GM21360 (cell line): ENCODE data around the gene INHBE.
"Not testable (repeated sequence)": the region's sequence is repeated elsewhere in the genome, so short reads cannot be mapped to it uniquely, and the experiment has no call there.

ENCODE experiments used
- ATAC-seq: cut with Tn5 transposase; IDR thresholded peaks from one replicate; pipeline ENCODE4 v1.9.1; 2021; ENCODE audit warnings: mild to moderate bottlenecking, moderate library complexity; ENCODE audit not compliant: unreplicated experiment

INHBE gene, protein sequence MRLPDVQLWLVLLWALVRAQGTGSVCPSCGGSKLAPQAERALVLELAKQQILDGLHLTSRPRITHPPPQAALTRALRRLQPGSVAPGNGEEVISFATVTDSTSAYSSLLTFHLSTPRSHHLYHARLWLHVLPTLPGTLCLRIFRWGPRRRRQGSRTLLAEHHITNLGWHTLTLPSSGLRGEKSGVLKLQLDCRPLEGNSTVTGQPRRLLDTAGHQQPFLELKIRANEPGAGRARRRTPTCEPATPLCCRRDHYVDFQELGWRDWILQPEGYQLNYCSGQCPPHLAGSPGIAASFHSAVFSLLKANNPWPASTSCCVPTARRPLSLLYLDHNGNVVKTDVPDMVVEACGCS

DNA sequence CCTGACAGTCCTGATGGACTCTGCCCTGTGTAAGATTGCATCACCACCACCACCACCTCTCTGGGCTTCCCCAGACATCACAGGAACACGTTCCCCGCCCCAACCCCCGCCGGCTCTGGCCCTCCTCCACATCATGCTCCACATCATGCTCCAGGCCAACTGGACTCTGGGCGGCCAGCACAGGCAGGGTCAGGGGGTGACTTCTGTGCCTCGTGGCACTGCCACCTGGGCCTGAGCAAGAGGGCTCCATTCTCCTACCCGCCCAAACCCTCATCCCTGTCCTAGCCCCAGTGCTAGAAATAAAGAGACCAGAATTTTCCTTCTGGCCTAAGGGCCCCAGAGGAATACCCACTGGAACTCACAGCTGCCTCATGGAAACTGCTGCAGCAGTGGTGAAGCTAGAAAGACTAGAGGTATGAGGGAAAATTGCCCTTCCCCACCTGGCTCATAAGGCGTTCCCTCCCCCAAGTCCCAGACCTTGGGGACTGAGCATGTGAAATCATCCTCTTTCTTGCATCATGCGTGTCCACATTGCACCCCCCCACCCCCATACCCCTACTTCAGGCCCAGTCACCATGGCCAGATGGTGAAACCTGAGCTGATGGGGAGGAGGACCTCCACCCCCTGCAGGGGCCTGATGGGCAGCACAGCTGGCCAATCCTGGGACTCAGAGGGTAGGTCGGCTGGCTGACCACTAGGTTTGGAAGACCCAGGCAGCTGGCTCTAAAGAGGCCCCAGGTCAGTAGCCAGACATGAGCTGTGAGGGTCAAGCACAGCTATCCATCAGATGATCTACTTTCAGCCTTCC, at the start of gene INHBE:
TSS of gene INHBE (plus strand) at position 742 of the 808 bp plus-strand sequence. CDS start 230 bp downstream, outside the sequence.
- no peak for ATAC-seq

DNA sequence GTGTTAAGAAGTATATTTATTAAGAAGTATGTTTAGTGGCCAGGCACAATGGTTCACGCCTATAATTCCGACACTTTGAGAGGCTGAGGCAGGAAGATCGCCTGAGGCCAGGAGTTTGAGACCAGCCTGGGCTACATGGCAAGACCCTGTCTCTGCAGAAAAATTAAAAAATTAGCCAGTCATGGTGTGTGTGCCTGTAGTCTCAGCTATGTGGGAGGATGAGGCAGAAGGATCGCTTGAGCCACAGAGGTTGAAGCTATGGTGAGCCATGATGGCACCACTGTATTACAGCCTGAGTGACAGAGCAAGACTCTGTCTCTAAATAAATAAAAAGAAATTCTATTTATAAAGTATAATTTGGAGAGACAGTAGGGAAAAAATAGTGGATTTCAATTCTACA, 44.6 kb upstream of the INHBE start:
- no peak for ATAC-seq

DNA sequence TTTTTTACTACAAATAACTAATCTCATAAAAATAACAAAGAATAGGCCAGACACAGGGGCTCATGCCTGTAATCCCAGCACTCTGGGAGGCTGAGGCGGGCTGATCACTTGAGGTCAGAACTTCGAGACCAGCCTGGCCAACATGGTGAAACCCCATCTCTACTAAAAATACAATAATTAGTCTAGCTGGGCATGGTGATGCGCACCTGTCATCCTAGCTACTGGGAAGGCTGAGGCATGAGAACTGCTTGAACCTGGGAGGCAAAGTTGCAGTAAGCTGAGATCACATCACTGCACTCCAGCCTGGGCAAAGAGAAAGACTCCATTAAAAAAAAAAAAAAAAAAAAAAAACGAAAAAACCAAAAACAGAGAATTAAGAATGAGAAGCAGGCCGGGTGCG, 40.9 kb upstream of the INHBE start:
- not testable (repeated sequence) for ATAC-seq

DNA sequence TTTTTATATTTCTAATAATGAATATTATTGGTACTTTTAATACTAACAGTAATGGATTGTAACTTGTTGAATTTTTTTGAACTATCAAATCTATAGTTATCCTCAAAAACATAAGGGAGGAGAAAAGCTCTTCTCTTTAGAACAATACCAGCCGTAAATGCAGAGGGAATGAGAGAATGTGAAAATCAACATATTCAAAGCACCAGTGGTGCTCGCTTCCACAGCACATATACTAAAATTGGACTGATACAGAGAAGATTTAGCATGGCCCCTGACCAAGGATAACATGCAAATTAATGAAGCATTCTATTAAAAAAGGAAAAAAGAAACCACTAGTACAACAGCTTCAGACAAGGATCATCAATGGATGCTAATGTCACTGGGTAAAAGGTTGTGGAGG, 40.0 kb upstream of the INHBE start:
- ATAC-seq, result no peak

DNA sequence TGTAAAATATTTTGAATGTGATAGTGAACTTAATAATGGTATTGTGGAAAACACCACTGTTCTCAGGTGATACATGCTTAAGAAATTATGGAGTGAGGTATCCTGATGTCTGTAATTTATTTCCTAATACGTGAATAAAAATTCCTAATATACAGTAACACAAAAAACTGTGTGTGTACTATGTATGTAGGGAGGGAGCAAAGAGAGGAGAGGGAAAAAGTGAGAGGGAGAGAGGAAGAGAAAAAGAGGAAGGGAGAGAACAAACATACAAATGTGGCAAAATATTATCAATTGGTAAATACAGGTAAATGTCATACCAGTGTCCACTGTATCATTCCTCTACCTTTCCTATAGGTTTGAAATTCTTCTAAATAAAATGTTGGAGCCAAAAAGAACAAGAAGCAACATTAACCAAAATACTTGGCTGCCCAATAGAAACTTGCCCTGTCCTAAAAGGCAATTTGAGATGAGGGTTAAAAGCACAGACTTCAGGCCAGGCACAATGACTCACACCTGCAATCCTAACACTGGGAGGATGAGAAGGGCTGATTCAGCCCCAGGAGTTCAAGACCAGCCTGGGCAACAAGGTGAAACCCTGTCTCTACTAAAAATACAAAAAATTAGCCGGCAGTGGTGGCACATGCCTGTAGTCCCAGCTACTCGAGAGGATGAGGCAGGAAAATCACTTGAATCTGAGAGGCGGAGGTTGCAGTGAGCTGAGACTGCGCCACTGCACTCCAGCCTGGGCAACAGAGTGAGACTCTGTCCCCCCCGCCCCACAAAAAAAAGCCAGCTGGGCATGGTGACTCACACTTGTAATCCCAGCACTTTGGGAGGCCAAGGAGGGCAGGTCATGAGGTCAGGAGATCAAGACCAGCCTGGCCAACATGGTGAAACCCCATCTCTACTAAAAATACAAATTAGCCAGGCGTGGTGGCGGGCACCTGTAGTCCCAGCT, 38.8 kb upstream of the INHBE start:
- ATAC-seq, result no peak

DNA sequence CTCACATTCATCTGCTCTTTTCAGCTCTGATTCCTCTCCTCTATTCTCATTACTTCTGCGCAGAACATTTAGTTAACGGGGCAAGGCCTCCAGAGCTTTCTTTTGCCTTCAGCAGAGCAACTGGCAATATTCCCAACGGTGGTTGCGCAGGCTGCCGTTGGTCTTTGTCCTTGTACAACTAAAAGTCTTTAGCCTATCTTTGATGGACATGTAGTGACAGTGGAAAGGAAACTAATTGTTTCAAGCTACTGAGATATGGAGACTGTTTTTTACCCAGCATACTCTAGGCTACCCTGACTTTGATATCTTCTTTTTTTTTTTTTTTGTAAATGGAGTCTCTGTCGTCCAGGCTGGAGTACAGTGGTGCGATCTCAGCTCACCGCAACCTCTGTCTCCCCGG, 36.9 kb upstream of the INHBE start:
- no peak for ATAC-seq

DNA sequence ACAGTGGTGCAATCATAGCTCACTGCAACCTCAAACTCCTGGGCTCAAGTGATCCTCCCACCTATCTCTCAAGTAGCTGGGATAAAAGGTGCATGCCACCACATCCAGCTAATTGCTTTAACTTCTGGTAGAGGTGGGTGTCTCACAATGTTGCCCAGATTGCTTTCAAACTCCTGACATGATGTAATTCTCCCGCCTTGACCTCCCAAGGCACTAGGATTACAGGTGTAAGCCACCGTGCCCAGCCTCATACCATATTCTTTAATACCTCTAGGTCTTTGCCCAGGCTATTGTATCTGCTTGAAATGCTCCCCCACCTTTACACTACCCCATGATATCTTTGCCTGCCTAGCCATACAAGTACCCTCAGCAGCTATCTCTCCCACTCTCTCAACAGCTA, 35.6 kb upstream of the INHBE start:
- no peak for ATAC-seq

DNA sequence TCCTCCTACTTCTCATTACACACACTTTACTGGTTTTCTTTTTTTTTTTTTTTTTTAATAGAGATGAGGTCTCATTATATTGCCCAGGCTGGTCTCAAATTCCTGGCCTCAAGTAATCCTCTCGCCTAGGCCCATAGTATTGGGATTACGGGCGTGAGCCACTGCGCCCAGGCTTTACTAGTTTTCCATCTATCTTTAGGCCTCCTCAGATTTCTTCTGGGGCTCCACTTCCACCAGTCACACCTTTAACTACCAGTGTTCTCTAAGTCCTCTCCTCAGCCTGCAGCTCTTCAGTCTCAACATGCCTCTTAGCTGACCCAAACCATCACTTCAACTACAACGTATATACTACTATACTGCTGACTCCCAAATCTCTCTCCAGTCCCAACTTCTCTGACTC, 34.6 kb upstream of the INHBE start:
- no peak for ATAC-seq

DNA sequence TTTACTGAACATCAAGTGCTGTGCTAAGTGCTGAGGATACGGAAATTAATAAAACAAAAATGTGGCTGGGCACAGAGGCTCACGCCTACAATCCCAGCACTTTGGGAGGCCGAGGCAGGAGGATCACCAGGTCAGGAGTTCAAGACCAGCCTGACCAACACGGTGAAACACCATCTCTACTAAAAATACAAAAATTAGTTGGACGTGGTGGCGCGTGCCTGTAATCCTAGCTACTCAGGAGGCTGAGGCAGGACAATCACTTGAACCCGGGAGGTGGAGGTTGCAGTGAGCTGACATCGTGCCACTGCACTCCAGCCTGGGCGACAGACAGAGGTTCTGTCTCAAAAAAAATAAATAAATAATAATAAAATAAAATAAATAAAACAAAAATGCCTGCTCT, 28.2 kb upstream of the INHBE start:
- not testable (repeated sequence) for ATAC-seq

DNA sequence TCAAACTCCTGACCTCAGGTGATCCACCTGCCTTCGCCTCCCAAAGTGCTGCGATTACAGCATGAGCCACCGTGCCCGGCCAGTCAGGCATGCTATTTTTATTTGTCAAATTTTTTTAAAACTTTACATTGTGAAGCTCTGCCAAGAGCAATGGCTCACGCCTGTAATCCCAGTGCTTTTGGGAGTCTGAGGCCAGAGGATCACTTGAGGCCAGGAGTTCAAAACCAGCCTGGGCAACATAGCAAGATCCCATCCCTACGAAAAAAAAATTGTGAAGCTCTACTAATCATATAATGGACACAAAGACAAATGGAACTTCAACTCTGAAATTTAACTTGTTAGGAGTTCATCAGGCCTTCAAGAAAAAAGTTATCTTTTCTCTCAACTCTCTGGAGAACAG, 26.1 kb upstream of the INHBE start:
- ATAC-seq, result no peak

DNA sequence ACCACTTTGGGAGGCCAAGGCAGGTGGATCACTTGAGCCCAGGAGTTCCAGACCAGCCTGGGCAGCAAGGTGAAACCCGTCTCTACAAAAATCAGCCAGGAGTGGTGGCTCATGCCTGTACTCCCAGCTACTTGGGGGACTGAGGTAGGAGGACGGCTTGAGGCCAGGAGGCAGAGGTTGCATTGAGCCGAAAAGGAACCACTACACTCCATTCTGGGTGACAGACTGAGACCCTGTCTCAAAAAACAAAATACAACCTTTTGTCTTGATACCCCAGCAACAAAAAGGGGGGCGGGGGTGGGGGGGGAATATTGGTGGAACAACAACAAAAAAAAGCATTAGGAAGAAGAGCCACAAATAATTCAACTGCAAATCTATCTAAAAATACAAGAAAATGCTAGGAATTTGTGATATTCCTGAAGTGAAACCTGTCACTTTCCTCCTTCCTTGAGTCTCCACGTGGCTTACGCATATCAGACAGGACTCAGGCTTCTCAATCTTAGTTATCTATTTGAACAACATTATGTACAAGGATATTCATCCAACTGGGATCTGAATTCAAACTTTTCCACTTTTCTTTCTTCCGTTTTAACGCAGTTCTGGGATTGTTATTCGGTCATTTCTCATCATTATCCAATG, 25.5 kb upstream of the INHBE start:
- no peak for ATAC-seq

DNA sequence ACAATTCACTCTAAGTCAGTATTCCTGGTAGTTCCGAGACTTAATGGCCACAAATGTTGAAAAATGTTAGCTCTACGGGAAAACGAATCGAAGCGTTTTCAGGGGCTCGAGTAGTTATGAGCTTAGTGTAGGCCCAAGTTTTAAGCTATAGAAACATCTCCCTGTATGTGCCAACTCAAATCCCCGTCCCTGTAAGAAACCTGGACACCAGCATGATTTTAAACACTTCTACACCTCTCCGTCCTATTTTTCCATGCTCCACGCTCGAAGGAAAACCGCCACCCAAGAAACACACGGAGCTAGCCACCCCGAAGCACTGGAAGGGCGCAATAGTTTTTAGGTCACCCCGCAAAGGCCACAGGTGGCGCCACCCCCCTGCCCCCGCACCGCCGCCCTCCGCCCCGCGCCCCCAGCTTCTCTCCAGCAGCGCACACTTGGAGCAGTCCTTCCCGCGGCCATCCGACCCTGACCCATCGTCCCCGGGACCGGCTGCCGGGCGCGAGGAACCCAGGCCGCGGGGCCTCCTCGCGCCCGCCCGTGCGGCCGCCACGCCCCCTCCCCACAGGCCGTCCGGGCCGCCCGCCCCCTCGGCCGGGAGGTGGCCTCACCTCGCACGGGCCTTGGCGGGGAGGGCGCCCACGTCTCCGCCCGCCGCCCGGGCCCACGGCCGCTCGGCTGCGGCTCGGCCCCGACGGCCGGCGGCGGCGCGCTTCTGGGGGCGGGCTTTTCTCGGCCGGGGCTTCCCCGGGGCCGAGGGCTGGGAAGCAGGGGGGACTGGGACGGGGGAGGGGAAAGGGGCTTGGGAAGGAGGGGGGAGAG, 24.8 kb upstream of the INHBE start:
- peak; percentile 51 for ATAC-seq

DNA sequence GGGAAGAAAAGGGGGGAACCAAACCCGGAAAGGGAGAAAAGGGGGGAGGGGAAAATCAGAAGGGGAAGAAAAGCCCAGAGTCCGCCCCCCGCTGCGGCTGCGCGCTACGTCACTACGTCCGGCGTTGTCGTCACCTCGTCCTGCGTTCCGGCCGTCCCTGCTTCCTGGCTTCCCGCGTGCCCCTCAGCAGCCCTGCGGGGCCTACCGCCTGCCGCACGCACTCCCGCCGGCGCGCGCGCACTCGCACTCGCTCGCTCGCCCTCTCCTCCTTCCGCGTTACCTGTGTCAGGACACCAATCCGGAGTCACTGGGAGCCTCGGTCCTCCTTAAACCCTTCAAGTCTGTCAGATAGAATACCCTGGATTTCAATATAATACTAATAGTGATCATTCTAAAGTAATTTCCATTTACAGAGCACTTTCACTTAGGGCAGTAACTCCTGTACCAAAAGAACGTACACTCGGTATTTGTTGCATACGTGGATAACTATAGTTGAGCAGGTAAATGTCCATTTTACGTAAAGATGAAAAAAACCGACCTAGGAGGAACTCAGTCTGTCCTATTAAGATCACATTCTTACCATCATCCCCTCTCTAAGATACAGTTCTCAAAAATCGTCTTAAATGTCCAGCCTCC, 24.1 kb upstream of the INHBE start, which contains the start of gene R3HDM2:
TSS of gene R3HDM2 (minus strand) at position 113 of the 636 bp plus-strand sequence. CDS start 120,615 bp downstream, outside the sequence.
- peak; percentile 90 for ATAC-seq

DNA sequence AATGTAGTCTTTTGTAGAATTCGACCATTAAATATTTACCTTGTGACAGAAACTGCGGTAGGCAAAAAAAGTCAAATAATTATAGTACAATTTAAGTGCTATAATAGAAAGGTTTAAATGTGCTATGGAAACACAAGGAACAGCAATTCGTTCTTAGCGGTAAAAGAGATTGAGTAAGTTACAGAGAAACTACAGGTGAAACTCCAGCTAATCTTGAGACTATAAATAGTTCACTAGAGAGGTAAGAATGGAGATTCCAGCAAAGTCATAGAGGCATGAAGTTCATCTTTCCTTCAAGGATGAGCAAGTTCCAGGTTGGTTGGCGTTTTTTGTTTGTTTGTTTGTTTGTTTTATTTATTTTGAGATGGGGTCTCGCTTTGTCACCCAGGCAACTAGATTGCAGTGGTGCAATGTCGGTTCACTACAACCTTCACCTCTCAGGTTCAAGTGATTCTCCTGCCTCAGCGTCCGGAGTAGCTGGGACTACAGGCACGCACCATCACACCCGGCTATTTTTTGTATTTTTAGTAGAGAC, 23.4 kb upstream of the INHBE start:
- no peak for ATAC-seq

DNA sequence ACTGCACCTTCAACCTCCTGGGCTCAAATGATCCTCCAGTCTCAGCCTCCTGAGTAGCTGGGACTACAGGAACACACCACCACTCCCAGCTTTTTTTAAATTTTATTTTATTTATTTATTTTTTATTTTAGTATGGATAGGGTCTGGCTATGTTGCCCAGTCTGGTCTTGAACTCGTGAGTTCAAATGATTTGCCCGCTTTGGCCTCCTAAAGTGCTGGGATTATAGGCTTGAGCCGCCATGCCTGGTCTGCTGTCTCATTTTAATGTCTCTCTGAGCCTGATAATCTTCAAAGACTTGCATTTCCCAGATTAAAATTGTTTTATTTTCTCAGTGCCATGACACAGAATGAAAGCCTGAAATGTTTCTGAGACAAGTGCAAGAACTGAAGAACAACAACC, 21.7 kb upstream of the INHBE start:
- no peak for ATAC-seq

DNA sequence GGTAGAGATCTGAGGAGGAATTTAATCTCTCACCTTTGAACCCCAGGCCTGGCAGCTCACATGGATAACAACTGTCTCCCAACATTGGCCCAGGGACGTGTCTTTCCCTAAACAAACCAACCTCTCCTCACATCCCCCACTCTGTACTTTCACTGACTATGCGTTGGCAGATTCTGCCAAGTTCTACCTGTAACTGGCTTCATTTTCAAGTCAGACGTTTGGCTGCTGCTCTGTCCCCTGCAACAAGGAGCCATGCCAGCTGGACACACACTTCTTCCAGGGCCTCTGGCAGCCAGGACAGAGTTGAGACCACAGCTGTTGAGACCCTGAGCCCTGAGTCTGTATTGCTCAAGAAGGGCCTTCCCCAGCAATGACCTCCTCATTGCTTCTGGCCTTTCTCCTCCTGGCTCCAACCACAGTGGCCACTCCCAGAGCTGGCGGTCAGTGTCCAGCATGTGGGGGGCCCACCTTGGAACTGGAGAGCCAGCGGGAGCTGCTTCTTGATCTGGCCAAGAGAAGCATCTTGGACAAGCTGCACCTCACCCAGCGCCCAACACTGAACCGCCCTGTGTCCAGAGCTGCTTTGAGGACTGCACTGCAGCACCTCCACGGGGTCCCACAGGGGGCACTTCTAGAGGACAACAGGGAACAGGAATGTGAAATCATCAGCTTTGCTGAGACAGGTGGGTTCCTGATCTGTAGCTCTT, 20.4 kb upstream of the INHBE start, which contains the start of gene INHBC:
TSS of gene INHBC (plus strand) at position 268 of the 707 bp plus-strand sequence. CDS start at position 371, 103 bp downstream.
- no peak for ATAC-seq

DNA sequence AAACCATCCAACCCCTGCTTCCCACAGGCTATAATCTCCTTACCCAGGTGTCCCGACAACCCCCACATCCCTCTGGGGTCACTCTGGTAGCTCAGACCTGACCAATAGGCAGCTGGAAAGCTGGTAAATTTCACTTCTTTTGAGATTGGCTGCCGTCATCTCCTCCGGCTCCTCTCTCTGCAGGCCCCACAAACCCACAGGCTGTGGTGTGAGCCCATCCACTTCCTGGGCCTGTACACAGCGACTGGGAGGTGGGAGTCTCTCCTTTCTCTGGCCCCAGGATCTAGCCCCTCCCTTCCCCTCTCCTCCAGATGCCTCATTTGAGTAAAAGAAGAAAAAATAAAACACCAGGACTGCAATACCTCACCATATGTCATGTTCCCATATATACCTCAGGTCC, 19.8 kb upstream of the INHBE start:
- no peak for ATAC-seq

DNA sequence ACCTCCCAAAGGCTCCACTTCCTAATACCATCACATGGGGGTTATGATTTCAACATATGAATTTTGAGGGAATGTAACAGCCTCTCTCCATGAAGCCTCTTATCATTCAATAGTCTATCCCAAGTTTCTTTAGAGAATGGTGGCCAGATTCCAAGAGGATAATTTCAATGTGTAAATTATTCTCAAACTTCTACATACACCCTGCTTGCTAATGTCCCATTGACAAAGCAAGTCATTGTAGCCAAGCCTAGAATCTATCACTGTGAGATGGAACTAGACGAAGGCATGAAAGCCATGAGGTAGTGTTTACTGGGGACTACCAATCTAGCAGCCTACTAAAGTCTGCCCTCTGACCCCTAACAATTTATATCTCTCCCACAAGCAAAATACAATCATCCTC, 16.7 kb upstream of the INHBE start:
- ATAC-seq, result no peak
